WTC11 (cell line): ENCODE results near the gene ACSL1. TPM values are rescaled to one million over a fixed set of nuclear protein-coding genes. Genes with fewer than 3 reads are reported as not detected.

Source experiments
- ATAC-seq: fragments of 200-7000 bp; cut with Tn5 transposase; 2 replicates; pipeline ENCODE4 v1.10.0; 2021; ENCODE audit warnings: mild to moderate bottlenecking, moderate library complexity
- CTCF ChIA-PET: fragments of 300-600 bp; sonication (Branson Sonifier 250); formaldehyde crosslinking; loops from one replicate; lab custom pipeline; 2021; ENCODE audit warnings: antibody characterized with exemption; lab: Charles Lee
- POLR2A ChIA-PET: fragments of 350-600 bp; sonication (Branson Sonifier 250); formaldehyde crosslinking; loops from one replicate; lab custom pipeline; 2021; ENCODE audit warnings: antibody characterized with exemption; lab: Charles Lee
- DNase-seq: peaks from one replicate; pipeline ENCODE4 v3.0.0; 2021; ENCODE audit warnings: low spot score
- H3K27ac Mint-ChIP-seq: 2 replicates; pipeline ENCODE4 v1.8.0; 2021; ENCODE audit warnings: mixed read lengths
- H3K27me3 Mint-ChIP-seq: 2 replicates; pipeline ENCODE4 v1.8.0; 2021; ENCODE audit warnings: low read depth, mild to moderate bottlenecking, moderate library complexity, mixed read lengths
- H3K36me3 Mint-ChIP-seq: 2 replicates; pipeline ENCODE4 v1.8.0; 2021; ENCODE audit warnings: mixed read lengths
- H3K4me1 Mint-ChIP-seq: 2 replicates; pipeline ENCODE4 v1.8.0; 2022; ENCODE audit warnings: mixed read lengths
- H3K4me3 Mint-ChIP-seq: 2 replicates; pipeline ENCODE4 v1.8.0; 2021; ENCODE audit warnings: mild to moderate bottlenecking, moderate library complexity, mixed read lengths
- H3K9me3 Mint-ChIP-seq: 2 replicates; pipeline ENCODE4 v1.8.0; 2021; ENCODE audit warnings: mixed read lengths
- AFF4 ChIP-seq: sonication (generic); formaldehyde crosslinking; IDR thresholded peaks from 2 replicates; pipeline ENCODE4 v1.8.1; 2023; ENCODE audit warnings: mild to moderate bottlenecking, missing genetic modification reagents, borderline replicate concordance
- AR ChIP-seq: fragments of 250-450 bp; sonication (Bioruptor Pico); IDR thresholded peaks from 2 replicates; pipeline ENCODE4 v1.9.0; 2021; ENCODE audit warnings: mild to moderate bottlenecking
- ATF3 ChIP-seq: sonication (generic); formaldehyde crosslinking; conservative IDR thresholded peaks from 2 replicates; pipeline ENCODE4 v1.8.1; 2022; ENCODE audit warnings: mild to moderate bottlenecking, missing genetic modification reagents
- CDX4 ChIP-seq: fragments of 250-450 bp; sonication (Bioruptor Pico); IDR thresholded peaks from 2 replicates; pipeline ENCODE4 v1.9.0; 2021; ENCODE audit warnings: moderate library complexity, mild to moderate bottlenecking, inconsistent platforms, borderline replicate concordance
- CREM ChIP-seq: sonication (generic); formaldehyde crosslinking; IDR thresholded peaks from 2 replicates; pipeline ENCODE4 v1.8.1; 2022; ENCODE audit warnings: mild to moderate bottlenecking, missing genetic modification reagents, moderate library complexity
- E2F1 ChIP-seq: sonication (generic); formaldehyde crosslinking; IDR thresholded peaks from 2 replicates; pipeline ENCODE4 v1.8.0; 2022; ENCODE audit warnings: mild to moderate bottlenecking, missing genetic modification reagents
- ELF4 ChIP-seq: sonication (generic); formaldehyde crosslinking; IDR thresholded peaks from 2 replicates; pipeline ENCODE4 v1.8.1; 2022; ENCODE audit warnings: low read depth, mild to moderate bottlenecking, moderate library complexity, missing genetic modification reagents
- GTF2I ChIP-seq: fragments of 250-450 bp; sonication (Bioruptor Pico); conservative IDR thresholded peaks from 2 replicates; pipeline ENCODE4 v1.4.0; 2021; ENCODE audit warnings: mild to moderate bottlenecking
- HMGXB4 ChIP-seq: sonication (generic); formaldehyde crosslinking; IDR thresholded peaks from 2 replicates; pipeline ENCODE4 v1.8.1; 2023; ENCODE audit warnings: mild to moderate bottlenecking, moderate library complexity, missing genetic modification reagents
- IRF1 ChIP-seq: sonication (generic); formaldehyde crosslinking; IDR thresholded peaks from 2 replicates; pipeline ENCODE4 v1.8.0; 2023; ENCODE audit warnings: missing genetic modification reagents
- MXD4 ChIP-seq: fragments of 250-450 bp; sonication (Bioruptor Pico); IDR thresholded peaks from 2 replicates; pipeline ENCODE4 v1.8.0; 2021; ENCODE audit warnings: mild to moderate bottlenecking, moderate library complexity, borderline replicate concordance
- MYBL2 ChIP-seq: sonication (generic); formaldehyde crosslinking; IDR thresholded peaks from 2 replicates; pipeline ENCODE4 v1.8.1; 2023; ENCODE audit warnings: mild to moderate bottlenecking, moderate library complexity, missing genetic modification reagents
- NFATC4 ChIP-seq: fragments of 250-450 bp; sonication (Bioruptor Pico); IDR thresholded peaks from 2 replicates; pipeline ENCODE4 v1.9.0; 2021; ENCODE audit warnings: mild to moderate bottlenecking
- NR3C1 ChIP-seq: sonication (generic); formaldehyde crosslinking; conservative IDR thresholded peaks from 2 replicates; pipeline ENCODE4 v1.8.1; 2023; ENCODE audit warnings: low read depth, mild to moderate bottlenecking, missing genetic modification reagents
- PREB ChIP-seq: sonication (generic); formaldehyde crosslinking; IDR thresholded peaks from 2 replicates; pipeline ENCODE4 v1.8.1; 2022; ENCODE audit warnings: mild to moderate bottlenecking, missing genetic modification reagents, moderate library complexity, borderline replicate concordance
- SMAD4 ChIP-seq: sonication (generic); formaldehyde crosslinking; IDR thresholded peaks from 2 replicates; pipeline ENCODE4 v1.8.0; 2022; ENCODE audit warnings: mild to moderate bottlenecking, missing genetic modification reagents
- ZMAT4 ChIP-seq: fragments of 250-450 bp; sonication (Bioruptor Pico); IDR thresholded peaks from 2 replicates; pipeline ENCODE4 v1.9.0; 2021; ENCODE audit warnings: mild to moderate bottlenecking
- ZNF396 ChIP-seq: fragments of 250-450 bp; sonication (Bioruptor Pico); IDR thresholded peaks from 2 replicates; pipeline ENCODE4 v1.8.0; 2021; ENCODE audit warnings: mild to moderate bottlenecking, moderate library complexity, borderline replicate concordance
- ZNF512 ChIP-seq: sonication (generic); formaldehyde crosslinking; IDR thresholded peaks from 2 replicates; pipeline ENCODE4 v1.8.1; 2022; ENCODE audit warnings: missing genetic modification reagents, borderline replicate concordance
- total RNA-seq: library from RNA; stranded (reverse); gene quantifications from 3 replicates; pipeline ENCODE4 v1.2.3, GENCODE V29; 2021

The ACSL1 gene
- total RNA-seq, 1 experiment from 2014 or later = 6.6 TPM

- Mint-ChIP-seq H3K27ac (no peak overlapping the region), H3K4me1 (peaks cover 47% of the 10 kb centered on the region), H3K36me3 (no peaks in the 10 kb centered on the region), H3K4me3 (no peak overlapping the region), H3K9me3 (no peaks in the 10 kb centered on the region), H3K27me3 (no peaks in the 10 kb centered on the region)
- no peak for TF ChIP-seq SMAD4
- TF ChIP-seq NFATC4 (CRISPR knock-in tag) = no peak
- no peak for TF ChIP-seq AR (CRISPR knock-in tag)
- TF ChIP-seq NR3C1 (CRISPR knock-in tag) = no peak
- TF ChIP-seq MYBL2 (CRISPR knock-in tag) = no peak
- no peak for TF ChIP-seq IRF1 (CRISPR knock-in tag)
- no peak for TF ChIP-seq ZMAT4
- no peak for TF ChIP-seq PREB (CRISPR knock-in tag)
- no peak for TF ChIP-seq CDX4
- no peak for TF ChIP-seq CREM
- no peak for TF ChIP-seq HMGXB4 (CRISPR knock-in tag)
- TF ChIP-seq ATF3 (CRISPR knock-in tag) = no peak
- no peak for TF ChIP-seq GTF2I (CRISPR knock-in tag)
- TF ChIP-seq ZNF396 (CRISPR knock-in tag) = no peak
- TF ChIP-seq AFF4 (CRISPR knock-in tag) = no peak
- no peak for TF ChIP-seq ELF4 (CRISPR knock-in tag)
- no peak for TF ChIP-seq E2F1
- TF ChIP-seq MXD4 = no peak
- no peak for TF ChIP-seq ZNF512 (CRISPR knock-in tag)
- peak; percentile 34 for ATAC-seq
- ChIA-PET POLR2A (interaction anchor here (2.9 kb wide), 1 partner anchor 15 kb away, joined by 16 read pairs; the partner anchor contains the start of gene CENPU), CTCF (interaction anchor here (0.9 to 1.0 kb wide), 2 partner anchors 256 to 484 kb away, joined by 4 read pairs; no protein-coding TSS in a partner anchor)
- no peak for DNase-seq
Measured at GRCh38 chr4:184748251-184748652, 77.5 kb downstream of the ACSL1 start.
